PC-3 (cell line): ENCODE results near the gene RNF167. TPM values are rescaled to one million over a fixed set of nuclear protein-coding genes. Genes with fewer than 3 reads are reported as not detected.

Experiments
- ATAC-seq: fragments of 200-7000 bp; cut with Tn5 transposase; 2 replicates; pipeline ENCODE4 v1.9.1; 2020; ENCODE audit warnings: mild to moderate bottlenecking, moderate library complexity
- BruUV-seq: library from RNA; stranded (reverse); fragments of 400-500 nt; replicated peaks from 2 replicates; lab custom pipeline; 2021; lab: Mats Ljungman, UMichigan
- CTCF ChIA-PET: fragments of 300-600 bp; sonication (Branson Sonifier 250); formaldehyde crosslinking; loops from one replicate; lab custom pipeline; 2022; ENCODE audit warnings: antibody characterized with exemption; lab: Charles Lee
- POLR2A ChIA-PET: fragments of 300-600 bp; sonication (Branson Sonifier 250); formaldehyde crosslinking; loops from one replicate; lab custom pipeline; 2022; ENCODE audit warnings: antibody characterized with exemption; ENCODE audit not compliant: unreplicated experiment; lab: Charles Lee
- DNase-seq: peaks from one replicate; pipeline ENCODE4 v3.0.0-alpha.2; 2015
- H2AFZ ChIP-seq: fragments of 300-600 bp; sonication (generic); 2 replicates; pipeline ENCODE4 v1.6.0; 2016; ENCODE audit warnings: antibody characterized with exemption, low read length
- H3F3A ChIP-seq: fragments of 300-600 bp; sonication (generic); one replicate; pipeline ENCODE4 v1.6.0; 2017; ENCODE audit warnings: antibody characterized with exemption, low read length, control low read depth, mild to moderate bottlenecking; ENCODE audit not compliant: unreplicated experiment
- H3K27ac ChIP-seq: fragments of 300-600 bp; sonication (generic); 2 replicates; pipeline ENCODE4 v1.5.1; 2016; ENCODE audit warnings: mild to moderate bottlenecking, low read length
- H3K27me3 ChIP-seq: fragments of 300-600 bp; sonication (generic); 2 replicates; pipeline ENCODE4 v1.6.1; 2016; ENCODE audit warnings: low read length, mixed read lengths
- H3K36me3 ChIP-seq: fragments of 300-600 bp; sonication (generic); 2 replicates; pipeline ENCODE4 v1.6.1; 2016; ENCODE audit warnings: low read depth, mixed run types, low read length, mixed read lengths
- H3K4me1 ChIP-seq: fragments of 300-600 bp; sonication (generic); 2 replicates; pipeline ENCODE4 v1.5.1; 2016; ENCODE audit warnings: low read length; ENCODE audit not compliant: insufficient read depth
- H3K4me2 ChIP-seq: fragments of 300-600 bp; sonication (generic); 2 replicates; pipeline ENCODE4 v1.6.0; 2016; ENCODE audit warnings: low read length
- H3K4me3 ChIP-seq: fragments of 300-600 bp; sonication (generic); 2 replicates; pipeline ENCODE4 v1.5.1; 2016; ENCODE audit warnings: mild to moderate bottlenecking, low read length, mixed read lengths
- H3K79me2 ChIP-seq: fragments of 300-600 bp; sonication (generic); 2 replicates; pipeline ENCODE4 v1.6.1; 2017; ENCODE audit warnings: low read length, mixed read lengths
- H3K9ac ChIP-seq: fragments of 300-600 bp; sonication (generic); 2 replicates; pipeline ENCODE4 v1.6.0; 2016; ENCODE audit warnings: mild to moderate bottlenecking, low read length
- H3K9me2 ChIP-seq: fragments of 300-600 bp; sonication (generic); replicated peaks from 2 replicates; pipeline ENCODE4 v1.6.1; 2016; ENCODE audit warnings: mixed run types, low read length, mixed read lengths
- H3K9me3 ChIP-seq: fragments of 300-600 bp; sonication (generic); 2 replicates; pipeline ENCODE4 v1.6.1; 2016; ENCODE audit warnings: low read length, mixed read lengths
- H4K20me1 ChIP-seq: fragments of 300-600 bp; sonication (generic); 2 replicates; pipeline ENCODE4 v1.6.1; 2016; ENCODE audit warnings: low read length, mixed read lengths
- EZH2 ChIP-seq: fragments of 300-600 bp; sonication (generic); IDR thresholded peaks from one replicate; pipeline ENCODE4 v1.6.1; 2017; ENCODE audit warnings: antibody characterized with exemption, mild to moderate bottlenecking, low read length; ENCODE audit not compliant: unreplicated experiment
- EZH2phosphoT487 ChIP-seq: fragments of 300-600 bp; sonication (generic); IDR thresholded peaks from 2 replicates; pipeline ENCODE4 v1.6.1; 2018; ENCODE audit warnings: mild to moderate bottlenecking, antibody characterized with exemption, low read length, borderline replicate concordance
- intact Hi-C: fragments of 100-400 bp; cut with micrococcal nuclease; formaldehyde crosslinking; loops from 2 replicates; pipeline ENCODE4 v1.9.0; 2023
- total RNA-seq: library from RNA; depleted of rRNA; stranded (reverse); fragments of >200 nt; gene quantifications from 2 replicates; pipeline ENCODE4 v1.2.3, GENCODE V29; 2014
- TF ChIP-seq, protein P1 (sequence below): fragments of 300-600 bp; sonication (generic); conservative IDR thresholded peaks from 2 replicates; pipeline ENCODE4 v1.5.1; 2017; ENCODE audit warnings: antibody characterized with exemption, low read depth, mild to moderate bottlenecking, low read length

RNF167 gene
- total RNA-seq, 1 experiment from 2014 or later, result 43.1 TPM

DNA sequence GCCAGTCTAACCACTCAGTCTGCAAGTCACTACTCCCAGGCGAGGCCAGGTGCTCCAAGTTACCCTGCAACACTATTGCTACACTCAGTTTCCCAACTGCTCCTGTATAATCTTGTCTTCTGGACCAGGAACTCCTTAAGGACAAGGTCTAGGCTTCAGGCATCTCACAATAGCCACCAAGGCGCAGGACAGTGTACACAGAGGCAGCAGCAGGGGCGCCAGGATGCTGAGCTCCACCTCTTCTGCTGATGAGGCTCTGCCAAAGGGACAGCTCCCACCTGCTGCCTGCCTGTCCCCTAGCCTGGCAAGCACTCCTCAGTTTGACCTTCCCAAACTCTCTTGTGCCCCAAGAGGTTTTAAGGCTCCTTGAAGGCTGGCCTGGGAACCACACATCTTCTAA is 3.6 kb upstream of the RNF167 start:
- TF ChIP-seq, protein P1, sequence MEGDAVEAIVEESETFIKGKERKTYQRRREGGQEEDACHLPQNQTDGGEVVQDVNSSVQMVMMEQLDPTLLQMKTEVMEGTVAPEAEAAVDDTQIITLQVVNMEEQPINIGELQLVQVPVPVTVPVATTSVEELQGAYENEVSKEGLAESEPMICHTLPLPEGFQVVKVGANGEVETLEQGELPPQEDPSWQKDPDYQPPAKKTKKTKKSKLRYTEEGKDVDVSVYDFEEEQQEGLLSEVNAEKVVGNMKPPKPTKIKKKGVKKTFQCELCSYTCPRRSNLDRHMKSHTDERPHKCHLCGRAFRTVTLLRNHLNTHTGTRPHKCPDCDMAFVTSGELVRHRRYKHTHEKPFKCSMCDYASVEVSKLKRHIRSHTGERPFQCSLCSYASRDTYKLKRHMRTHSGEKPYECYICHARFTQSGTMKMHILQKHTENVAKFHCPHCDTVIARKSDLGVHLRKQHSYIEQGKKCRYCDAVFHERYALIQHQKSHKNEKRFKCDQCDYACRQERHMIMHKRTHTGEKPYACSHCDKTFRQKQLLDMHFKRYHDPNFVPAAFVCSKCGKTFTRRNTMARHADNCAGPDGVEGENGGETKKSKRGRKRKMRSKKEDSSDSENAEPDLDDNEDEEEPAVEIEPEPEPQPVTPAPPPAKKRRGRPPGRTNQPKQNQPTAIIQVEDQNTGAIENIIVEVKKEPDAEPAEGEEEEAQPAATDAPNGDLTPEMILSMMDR, result no peak
- TF ChIP-seq EZH2phosphoT487, result no peak
- TF ChIP-seq EZH2, result no peak
- intact Hi-C loops, result no loop called here
- H4K20me1 ChIP-seq, result no peaks in the 10 kb centered on the region

DNA sequence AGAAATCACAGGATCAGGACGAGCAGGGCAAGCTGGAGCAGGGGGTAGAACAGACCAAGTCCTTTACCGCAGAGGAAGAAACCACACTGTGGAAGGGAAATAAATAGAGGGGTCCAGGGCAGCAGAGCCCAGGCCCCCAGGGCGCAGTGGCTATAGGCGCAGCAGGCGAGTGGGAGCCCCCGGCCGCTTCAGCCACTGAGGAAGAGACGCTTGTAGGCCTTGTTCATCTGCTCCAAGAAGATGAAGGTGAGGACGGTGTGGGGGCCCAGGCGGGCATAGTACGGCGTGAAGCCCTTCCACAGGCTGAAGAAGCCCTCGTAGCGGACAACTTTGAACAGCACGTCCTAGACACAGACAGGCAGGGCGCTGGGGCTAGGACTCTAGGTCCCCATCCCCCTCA is 2.5 kb upstream of the RNF167 start:
- POLR2A ChIA-PET, result no interaction called here
- no peaks in the 10 kb centered on the region for H3K9me3 ChIP-seq
- H4K20me1 ChIP-seq, result no peaks in the 10 kb centered on the region
- H3K4me2 ChIP-seq, result no peak overlapping the region
- H3K79me2 ChIP-seq, result peaks cover 41% of the 10 kb centered on the region
- no peak overlapping the region for H3K4me3 ChIP-seq
- H3K27ac ChIP-seq, result no peak overlapping the region
- ATAC-seq (no peak), DNase-seq (no peak)
- intact Hi-C loops, result no loop called here
- H3F3A ChIP-seq, result no peaks in the 10 kb centered on the region
- no peak overlapping the region for H3K9ac ChIP-seq
- no peaks in the 10 kb centered on the region for H3K9me2 ChIP-seq
- TF ChIP-seq, protein P1, result no peak
- TF ChIP-seq EZH2 (no peak), EZH2phosphoT487 (no peak)
- H3K27me3 ChIP-seq, result no peaks in the 10 kb centered on the region
- H3K36me3 ChIP-seq, result peaks cover 10% of the 10 kb centered on the region; the same call in 1 of the 2 replicates
- no peak overlapping the region for H2AFZ ChIP-seq
- H3K4me1 ChIP-seq, result peaks cover 22% of the 10 kb centered on the region
- no TSS peak for BruUV-seq
- CTCF ChIA-PET, result no interaction called here

More for the DNA sequence above, 3.6 kb upstream of the RNF167 start:
- H3K9ac ChIP-seq, result no peak overlapping the region
- ATAC-seq (no peak), DNase-seq (no peak)
- H3K9me3 ChIP-seq, result no peaks in the 10 kb centered on the region
- peaks cover 30% of the 10 kb centered on the region for H3K79me2 ChIP-seq
- no peaks in the 10 kb centered on the region for H3K27me3 ChIP-seq
- H3K4me2 ChIP-seq, result no peak overlapping the region
- peaks cover 10% of the 10 kb centered on the region; the same call in 1 of the 2 replicates for H3K36me3 ChIP-seq
- no TSS peak for BruUV-seq
- H3F3A ChIP-seq, result no peaks in the 10 kb centered on the region
- peaks cover 15% of the 10 kb centered on the region for H3K4me1 ChIP-seq
- no peaks in the 10 kb centered on the region for H3K9me2 ChIP-seq
- no peak overlapping the region for H3K27ac ChIP-seq
- no peak overlapping the region for H3K4me3 ChIP-seq
- ChIA-PET CTCF (no interaction called here), POLR2A (no interaction called here)
- H2AFZ ChIP-seq, result no peak overlapping the region

GRCh38 chr17:4938069-4938491 is 2.0 kb upstream of the RNF167 start:
- no peak overlapping the region for H3K27ac ChIP-seq
- peaks cover 46% of the 10 kb centered on the region for H3K79me2 ChIP-seq
- POLR2A ChIA-PET, result no interaction called here
- TF ChIP-seq EZH2phosphoT487 (no peak), EZH2 (no peak)
- TF ChIP-seq, protein P1, result no peak
- no peaks in the 10 kb centered on the region for H3K9me3 ChIP-seq
- H3K9ac ChIP-seq, result peak overlapping the region; percentile 98; the same call in 1 of the 2 replicates
- H3K4me1 ChIP-seq, result peaks cover 22% of the 10 kb centered on the region
- no peaks in the 10 kb centered on the region for H3K9me2 ChIP-seq
- no TSS peak for BruUV-seq
- no peaks in the 10 kb centered on the region for H3K27me3 ChIP-seq
- peak overlapping the region; percentile 97 for H3K4me2 ChIP-seq
- DNase-seq (no peak), ATAC-seq (no peak)
- H4K20me1 ChIP-seq, result no peaks in the 10 kb centered on the region
- intact Hi-C loops, result no loop called here
- H3K36me3 ChIP-seq, result peaks cover 10% of the 10 kb centered on the region; the same call in 1 of the 2 replicates
- CTCF ChIA-PET, result no interaction called here
- peak overlapping the region; percentile 91 for H3K4me3 ChIP-seq
- H3F3A ChIP-seq, result no peaks in the 10 kb centered on the region
- H2AFZ ChIP-seq, result no peak overlapping the region
